Stimulated activated CD4-positive, alpha-beta T cell treated with anti-CD3 and anti-CD28 coated beads, Interleukin-2, amount 100 ng/mL, for 4 hours (primary cell): ENCODE measurements around the gene IGSF8.
"Not testable (repeated sequence)": the region's sequence is repeated elsewhere in the genome, so short reads cannot be mapped to it uniquely, and the experiment has no call there.

Source experiments
- DNase-seq: peaks from one replicate; pipeline ENCODE4 v3.0.0-alpha.2; 2020; ENCODE audit warnings: low read depth

Gene IGSF8

DNA sequence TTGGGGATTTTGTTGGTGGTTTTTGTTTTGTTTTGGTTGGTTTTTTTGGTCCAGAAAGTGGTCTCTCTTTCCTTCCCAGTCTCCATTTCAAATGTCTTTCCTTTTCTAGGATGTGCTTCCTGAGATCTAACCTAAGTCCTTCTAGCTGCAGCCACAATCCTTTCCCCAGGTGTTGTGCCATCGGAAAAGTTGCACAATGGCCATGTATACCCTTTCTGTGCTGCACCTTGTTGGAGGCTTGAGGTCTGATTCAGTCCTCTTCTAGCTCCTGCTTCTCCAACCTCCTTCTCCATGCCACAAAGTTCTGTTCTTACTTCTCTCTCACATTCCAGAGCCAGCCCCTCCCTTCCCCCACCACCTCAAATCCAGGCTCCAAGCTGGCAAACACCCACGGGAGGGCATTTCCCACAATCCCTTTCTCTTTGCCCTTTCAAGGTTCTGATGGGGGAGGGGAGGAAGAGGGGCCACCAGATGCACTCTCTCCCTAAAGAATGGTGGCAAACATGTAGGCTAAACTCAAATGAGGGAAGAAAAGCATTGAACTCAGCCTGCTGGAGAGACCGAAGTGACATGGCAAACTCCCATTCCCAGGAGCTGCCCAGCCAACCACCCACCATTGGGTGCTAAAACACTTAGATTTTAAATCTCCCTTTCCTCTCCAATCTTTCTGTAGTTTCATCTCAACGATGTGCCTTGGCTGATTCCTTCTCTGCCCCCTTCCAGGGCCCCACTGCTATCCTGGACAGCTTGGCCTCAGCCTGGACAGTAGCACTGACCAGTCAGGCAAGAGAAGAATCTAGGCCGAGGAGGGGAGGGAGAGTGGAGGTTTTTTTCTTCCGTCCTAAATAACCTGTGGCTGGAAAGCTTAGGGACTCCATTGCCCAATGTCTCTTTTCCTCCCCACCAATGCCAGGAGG, 31.3 kb downstream of the IGSF8 start:
- no peak for DNase-seq

DNA sequence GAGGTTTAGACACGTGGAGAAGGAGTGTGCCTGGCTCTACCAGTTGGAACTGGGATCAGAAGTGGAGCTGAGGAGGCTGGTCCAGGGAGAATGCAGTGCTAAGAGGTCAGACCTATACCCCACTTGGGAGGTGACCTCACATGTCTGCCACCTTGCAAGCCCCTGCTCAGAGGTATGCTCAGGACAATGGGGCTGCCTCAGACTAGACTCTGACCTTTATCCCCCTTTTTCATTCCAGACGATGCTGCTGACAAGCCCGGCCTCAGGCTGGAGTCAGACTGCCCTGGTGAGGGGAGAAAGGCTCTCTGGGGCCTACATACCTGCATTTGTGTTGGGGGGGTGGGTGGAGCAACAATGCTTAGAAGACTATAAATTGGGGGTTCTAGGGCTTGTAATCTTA, 33.7 kb downstream of the IGSF8 start:
- DNase-seq: no peak

DNA sequence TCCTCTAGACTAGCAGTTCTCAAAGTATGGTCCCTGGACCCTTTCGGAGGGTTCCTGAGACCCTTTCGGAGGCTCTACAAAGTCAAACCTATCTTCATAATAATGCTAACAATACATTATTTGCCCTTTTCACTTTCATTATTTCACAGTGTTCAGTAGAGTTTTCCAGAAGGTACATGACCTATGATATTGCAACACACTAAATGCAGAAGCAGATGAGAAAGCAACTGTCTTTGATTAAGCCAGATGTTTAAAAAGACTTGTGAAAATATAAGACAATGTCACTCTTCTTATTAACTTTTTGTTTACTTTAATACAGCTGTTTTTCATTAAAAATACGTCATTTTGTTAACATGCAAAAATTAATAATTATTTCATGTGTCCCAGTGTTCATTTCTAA, 34.3 kb downstream of the IGSF8 start:
- DNase-seq: no peak

DNA sequence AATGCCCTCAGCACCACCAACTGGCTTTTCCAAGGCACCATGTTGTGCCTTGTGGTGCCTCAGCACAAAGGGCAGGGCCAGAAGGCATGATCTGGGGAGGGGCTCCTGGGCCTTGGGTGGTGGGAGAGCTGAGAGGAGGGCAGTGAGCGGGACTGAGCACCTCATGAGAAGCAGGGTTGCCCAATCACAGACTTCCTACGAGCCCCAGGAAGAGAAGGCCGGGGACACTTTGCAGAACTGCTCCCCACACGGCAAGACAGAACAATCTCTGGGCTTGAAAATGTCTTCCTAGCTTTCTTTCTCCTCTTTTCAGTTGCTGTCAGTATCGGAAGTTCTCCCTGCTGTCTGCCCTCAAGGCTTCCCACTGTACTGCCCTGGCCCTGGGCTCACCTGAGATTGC, 35.2 kb downstream of the IGSF8 start:
- no peak for DNase-seq

DNA sequence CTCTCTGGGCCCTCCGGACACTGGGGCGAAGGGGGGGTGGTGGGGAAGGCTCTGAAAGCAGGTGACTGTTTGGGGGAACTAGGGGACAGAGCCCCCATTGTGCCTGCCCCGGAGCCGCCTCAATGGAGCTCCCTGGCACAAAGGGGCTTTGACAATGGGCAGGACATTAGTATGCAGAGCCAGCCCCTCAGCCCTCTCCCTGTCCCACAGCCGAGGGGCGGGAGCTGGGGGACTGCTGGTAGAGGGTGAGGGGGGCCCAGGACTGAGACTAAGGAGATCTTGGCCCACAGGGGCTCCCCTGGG, 36.2 kb downstream of the IGSF8 start:
- no peak for DNase-seq

DNA sequence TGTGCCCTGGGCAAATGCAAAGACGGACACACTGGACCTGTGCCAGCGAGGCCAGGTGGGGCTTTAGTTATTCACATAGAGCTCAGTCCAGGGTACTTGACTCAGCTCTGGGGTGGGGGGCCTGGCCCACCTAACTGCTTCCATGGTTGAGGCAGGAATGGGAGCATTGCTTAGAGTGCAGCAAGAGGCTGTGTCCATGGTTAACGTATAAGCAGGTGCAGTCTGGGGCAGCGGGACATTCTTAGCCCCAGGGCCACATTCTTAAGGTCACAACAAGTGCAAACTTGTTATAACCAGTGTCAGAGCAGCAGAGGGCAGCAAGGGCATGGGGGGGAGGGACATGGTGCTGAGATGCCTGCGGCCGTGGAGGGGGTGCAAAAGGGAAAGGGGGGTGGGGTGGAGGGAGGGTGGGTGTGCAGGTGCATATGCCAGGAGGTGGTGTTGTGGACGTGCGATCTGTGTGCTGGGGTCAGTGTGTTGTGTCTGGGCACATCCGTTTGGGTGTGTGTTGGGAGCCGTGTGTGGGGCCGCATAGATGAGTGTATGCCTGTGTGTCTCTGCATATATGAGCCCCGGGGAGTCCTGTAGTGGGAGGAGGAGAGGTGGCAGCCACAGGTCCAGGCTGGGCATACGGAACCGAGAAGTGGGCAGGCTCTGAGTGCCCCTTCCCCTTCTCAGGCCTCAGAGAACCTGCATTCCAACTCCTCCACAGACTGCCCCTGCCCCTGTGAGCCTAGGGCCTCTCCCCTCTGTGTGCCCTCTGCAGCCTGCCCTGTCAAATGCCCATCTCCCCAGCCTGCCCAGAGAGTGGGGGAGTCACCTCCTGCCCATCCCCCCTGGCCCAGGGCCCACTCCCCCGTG, 36.8 kb downstream of the IGSF8 start:
- no peak for DNase-seq

DNA sequence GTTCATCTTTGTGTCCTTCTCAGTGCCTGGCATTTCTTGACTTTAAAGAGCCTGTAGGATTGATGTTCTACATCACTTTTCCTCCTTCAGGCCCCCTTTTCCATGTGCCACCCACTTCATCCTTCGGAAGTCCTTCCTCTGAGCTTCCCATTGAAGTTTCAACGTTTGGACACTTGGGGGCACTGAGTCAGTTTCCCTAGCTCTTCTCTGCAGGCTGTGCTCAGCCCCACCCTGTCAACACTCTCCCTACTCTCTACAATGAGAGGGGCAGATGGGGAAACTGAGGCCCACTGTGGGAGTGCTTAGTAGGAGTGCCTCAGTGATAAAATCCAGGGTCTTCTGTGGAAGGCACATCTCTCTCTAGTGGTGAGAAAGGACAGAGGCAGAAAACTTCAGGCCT, 40.3 kb downstream of the IGSF8 start:
- no peak for DNase-seq

DNA sequence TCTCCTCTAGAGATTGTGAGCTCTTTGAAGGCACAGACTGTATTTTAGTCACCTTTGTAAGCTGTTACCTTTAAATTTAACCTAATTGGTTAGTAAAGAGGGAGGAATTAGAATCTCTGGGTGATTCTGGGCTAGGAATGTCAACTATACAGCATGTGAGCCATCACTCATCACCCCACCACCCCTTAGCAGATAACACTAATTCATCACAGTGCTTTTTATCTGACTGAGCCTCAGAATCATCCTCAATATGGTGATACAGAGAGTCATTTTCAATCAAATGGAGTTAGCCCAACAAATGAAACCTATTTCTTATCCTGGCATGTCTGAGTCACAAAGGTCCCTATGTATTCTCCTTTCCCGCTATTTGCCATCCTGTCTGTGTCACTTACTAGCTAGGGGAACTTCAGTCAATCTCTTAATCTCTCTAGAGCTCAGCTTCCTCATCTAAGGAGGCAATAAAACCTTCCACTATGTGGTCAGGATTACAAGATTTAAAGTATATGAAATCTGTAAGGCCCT, 41.7 kb downstream of the IGSF8 start:
- DNase-seq: no peak

DNA sequence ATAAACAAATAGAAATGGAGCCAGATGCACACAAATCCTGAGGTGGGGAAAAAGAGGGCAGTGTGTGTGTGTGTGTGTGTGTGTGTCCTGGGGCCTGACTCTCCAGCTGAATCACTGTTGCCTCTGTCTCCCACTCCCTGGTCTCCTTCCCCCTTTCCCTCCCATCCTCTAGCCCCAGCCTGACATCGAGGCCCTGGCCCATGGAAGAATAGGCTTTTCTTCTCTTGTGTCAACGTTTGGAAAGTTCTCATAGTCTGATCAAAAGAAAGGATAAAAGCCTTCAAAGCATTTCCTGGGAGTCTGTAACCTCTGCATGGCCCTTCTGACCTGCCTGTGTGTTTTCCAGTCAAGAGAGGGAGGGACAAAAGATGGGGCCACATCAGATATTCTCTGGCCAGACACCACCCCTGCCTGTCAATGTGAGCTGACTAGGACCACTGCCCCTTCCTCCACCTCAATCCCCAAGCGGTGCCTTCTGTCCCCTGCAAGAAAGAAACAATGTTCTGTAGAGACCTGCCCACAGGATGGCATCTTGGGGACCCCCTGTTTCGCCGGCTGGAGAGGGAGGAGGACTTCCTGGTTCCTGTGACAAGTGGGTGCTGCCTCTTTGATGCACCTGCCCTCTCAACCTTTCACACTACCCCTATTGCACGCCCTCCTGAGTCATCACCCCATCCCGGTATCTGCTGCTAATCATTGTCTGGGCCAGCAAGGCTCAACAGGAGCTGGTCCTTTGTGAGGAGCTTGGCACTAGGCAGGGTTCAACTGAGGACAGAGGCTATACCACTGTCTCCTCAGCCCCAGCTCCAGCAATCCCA, 44.7 kb downstream of the IGSF8 start:
- DNase-seq: no peak

DNA sequence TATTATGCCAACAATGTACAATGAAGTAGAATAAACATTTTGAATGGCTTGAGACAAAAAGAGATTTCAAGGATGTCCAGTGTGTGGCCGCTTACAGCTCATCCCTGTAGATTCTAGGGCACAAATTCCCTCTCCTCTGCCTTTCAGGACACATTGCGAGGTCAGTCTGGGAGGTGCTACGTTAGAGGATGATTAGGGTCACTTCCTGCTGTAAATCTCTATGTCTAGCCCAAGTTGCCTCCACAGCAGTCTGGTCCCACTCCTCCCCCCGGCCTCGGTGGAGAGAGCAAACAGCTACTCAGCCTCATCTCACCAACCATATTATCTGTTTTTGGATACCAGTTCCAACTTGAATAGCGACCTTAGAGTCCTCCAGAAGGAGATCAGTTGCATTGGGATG, 45.5 kb downstream of the IGSF8 start:
- no peak for DNase-seq

DNA sequence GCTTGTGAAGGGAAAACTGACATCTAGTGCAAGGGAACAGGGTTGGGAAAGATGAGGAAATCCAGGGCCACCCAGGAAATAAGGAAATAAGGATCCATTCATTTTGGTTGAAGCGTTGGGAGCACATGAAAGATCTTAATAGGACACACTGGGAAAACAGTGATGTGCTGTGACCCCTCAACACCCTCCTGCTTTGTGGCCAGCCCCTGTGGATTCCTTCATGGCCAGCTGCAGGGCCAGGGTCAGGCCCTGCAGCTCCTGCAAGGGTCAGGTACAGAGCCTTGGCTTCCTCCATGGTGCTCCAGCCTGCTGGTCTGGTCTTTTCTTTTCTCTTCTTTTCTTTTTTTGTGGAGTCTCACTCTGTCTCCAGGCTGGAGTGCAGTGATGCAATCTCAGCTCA, 47.8 kb downstream of the IGSF8 start:
- DNase-seq: no peak

DNA sequence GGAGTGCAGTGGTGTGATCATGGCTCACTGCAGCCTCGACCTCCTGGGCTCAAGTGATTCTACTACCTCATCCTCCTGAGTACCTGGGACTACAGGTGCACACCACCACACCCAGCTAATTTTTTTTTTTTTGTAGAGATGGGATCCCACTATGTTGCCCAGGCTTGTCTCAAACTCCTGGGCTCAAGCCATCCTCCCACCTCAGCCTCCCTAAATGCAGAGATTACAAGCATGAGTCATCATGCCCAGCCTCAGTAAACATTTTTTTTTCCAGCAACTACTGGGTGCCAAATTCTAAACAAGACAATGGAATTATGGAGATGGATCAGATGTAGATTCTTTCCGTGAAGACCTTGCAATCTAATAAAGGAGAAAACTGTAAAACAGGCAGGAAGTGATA, 48.2 kb downstream of the IGSF8 start:
- not testable (repeated sequence) for DNase-seq

DNA sequence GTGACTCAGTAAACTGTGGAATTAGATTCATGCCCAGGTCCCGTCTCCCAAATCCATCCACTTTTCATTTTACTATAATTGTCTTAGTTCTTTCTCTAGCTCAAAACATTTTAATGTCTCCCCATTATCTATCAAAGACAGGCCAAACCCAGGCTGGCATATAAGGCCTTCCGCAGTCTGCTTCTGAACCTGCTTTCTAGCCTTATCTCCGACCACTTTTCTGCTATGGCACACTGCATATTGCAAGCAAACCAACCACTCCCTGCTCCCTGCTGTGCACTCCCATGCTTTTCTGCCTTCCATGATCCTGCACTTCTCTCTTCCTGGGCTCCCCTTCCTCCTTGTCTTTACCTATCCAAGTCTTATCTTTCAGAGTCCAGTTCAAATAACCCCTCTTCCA, 49.3 kb downstream of the IGSF8 start:
- no peak for DNase-seq

DNA sequence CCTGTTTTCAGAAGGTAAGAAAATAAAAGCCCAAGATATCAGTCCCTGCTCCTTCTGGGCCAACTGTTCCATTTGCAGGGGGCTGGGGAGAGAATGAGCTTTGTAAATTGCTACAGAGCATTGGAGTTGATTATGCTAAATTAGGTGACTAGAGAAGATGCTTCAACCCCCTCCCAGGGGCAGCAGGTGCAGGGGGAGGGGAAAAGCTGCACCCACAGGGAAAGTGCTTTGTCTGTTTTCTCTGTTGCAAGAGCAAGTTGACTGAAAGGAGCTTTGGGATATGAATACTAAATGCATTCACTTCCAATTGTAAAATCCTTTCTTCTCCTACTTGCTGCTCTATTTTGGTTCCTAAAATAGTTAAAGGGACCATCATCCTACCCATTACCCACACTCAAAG, 50.1 kb downstream of the IGSF8 start:
- no peak for DNase-seq

DNA sequence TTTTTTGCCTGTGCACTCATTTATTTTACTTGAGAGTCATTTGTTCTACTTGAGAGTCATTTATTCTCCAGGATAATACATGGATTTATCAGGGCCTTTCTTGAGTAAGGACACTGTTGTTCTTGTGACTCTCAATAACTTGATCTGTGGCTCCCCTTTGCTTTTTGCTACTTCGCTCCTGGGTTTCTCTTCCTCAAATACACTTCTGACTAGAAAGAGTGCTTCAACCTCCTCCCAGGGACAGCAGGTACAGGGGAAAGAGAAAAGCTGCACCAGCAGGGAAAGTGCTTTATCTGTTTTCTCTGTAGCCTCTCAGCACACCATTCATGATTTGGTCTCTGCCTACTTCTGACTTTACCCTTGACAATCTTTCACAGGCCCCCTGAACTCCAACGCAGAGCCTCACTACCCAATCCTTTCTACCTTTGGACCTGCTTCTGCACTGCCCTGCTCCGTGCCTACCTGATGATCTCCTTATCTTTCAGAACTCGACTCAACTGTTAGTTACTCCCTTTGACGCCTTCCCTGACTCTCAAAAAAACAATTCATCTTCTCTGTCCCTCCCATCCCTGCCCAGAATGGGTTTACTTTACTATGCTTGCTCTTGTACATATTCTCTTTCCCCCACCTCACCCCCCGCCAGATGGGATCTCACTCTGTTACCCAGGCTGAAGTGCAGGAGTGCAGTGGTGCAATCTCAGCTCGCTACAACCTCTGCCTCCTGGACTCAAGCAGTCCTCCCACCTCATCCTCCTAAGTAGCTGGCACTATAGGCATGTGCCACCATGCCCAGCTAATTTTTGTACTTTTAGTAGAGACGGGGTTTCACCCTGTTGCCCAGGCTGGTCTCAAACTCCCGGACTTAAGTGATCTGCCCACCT, 51.1 kb downstream of the IGSF8 start:
- DNase-seq: no peak

DNA sequence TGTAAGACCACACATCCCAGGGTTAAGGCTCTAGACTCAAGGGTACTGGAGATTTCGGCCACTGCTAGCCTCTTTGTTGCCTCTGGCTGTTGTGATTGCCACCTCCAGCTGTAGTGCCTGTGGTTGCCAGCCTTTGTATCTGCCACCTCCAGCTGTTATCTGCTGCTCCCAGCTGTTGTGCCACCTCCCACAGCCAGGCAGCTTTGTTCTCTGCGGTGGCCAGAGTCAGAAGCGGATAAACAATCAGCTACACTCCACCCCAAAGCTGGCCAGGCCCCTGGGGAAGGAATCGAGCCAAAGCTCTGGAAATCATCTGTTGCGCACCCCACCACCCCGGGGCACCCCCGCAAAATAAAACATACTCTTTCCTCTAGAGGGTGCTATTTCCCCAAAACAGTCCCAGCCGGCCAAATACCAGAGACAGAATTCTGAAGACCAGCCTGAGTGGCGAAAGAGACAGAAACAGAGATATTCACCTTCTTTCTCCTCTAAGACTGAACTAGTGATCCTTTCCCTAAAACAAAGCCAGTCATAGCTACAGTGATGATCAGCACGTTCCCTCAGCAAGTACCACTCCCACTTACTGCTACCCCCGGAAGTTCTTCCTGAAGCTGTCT, 51.8 kb downstream of the IGSF8 start:
- no peak for DNase-seq

DNA sequence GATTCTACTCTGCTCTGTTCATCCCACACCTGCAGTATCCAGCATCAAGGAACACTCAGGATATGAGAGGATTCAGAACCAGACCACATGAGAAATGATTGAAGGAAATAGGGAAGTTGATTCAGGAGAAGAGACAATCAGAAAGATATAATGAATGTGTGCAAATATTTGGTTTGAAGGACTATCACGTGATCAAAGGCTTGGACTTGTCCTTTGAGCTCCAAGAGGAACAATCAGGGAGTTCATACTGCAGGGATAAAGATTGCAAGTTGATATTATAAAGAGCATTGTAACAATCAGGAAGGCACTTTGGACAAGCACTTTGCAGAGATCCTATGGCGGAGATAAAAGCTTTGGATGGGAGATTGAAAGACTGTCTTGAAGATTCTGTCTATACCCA, 52.8 kb downstream of the IGSF8 start:
- no peak for DNase-seq

DNA sequence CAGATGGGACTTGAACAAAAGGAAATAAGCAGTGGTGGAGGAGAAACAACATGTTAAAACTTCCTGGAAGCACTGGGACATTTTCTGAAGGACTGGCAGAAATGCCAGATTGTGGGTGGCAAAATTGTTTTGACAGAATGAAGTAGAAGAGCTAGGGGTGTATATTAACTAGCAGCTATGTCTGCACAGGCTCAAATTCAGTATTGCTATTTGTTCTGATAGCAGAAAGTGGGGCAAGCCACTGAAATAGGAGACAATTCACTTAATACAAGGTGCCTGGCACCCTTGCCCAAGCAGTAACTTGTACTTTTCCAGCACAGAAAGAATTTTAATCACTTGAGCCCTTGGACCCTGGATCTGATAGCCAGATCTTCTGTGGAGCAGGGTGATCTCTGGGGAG, 54.9 kb downstream of the IGSF8 start:
- no peak for DNase-seq
